H1 (cell line): ENCODE measurements around the gene SNRPA1. TPM values are rescaled to one million over a fixed set of nuclear protein-coding genes. Genes with fewer than 3 reads are reported as not detected.

Experiments used
- EZH2 ChIP-seq: fragments of 200-600 bp; sonication (generic); IDR thresholded peaks from 2 replicates; pipeline ENCODE4 v1.7.1; 2012; ENCODE audit warnings: low read depth, mild to moderate bottlenecking, moderate library complexity, low read length, inconsistent platforms; ENCODE audit not compliant: severe bottlenecking
- HDAC6 ChIP-seq: IDR thresholded peaks from one replicate; pipeline ENCODE4 v1.7.1; 2012; ENCODE audit warnings: low read depth, mild to moderate bottlenecking, inconsistent platforms, low read length, moderate library complexity
- KDM4A ChIP-seq: IDR thresholded peaks from one replicate; pipeline ENCODE4 v1.7.1; 2012; ENCODE audit warnings: low read depth, mild to moderate bottlenecking, moderate library complexity, low read length, inconsistent platforms; ENCODE audit not compliant: severe bottlenecking
- SP2 ChIP-seq: IDR thresholded peaks from 2 replicates; pipeline ENCODE4 v1.6.1; 2012; ENCODE audit warnings: mild to moderate bottlenecking, low read length, inconsistent platforms
- TBP ChIP-seq: IDR thresholded peaks from 2 replicates; pipeline ENCODE4 v1.6.1; 2011; ENCODE audit warnings: low read depth, low read length, improper control_type of control experiment
- polyA plus RNA-seq, 7 experiments: library from polyadenylated mRNA; depleted of rRNA in 3 of 7; stranded (reverse) in 5 of 7; unstranded in 2 of 7; fragments of >200 nt in 5 of 7; fragments of 200-250 nt in 2 of 7; gene quantifications; 1 replicate in 5 of 7; 2 replicates in 1 of 7; 4 replicates in 1 of 7; pipeline versions ENCODE4 v1.2.1 to v1.2.3, GENCODE V29; 2011 to 2013; ENCODE audit warnings: missing spikeins in 2 of 7, mixed read lengths in 2 of 7
- total RNA-seq: library from RNA; stranded (reverse); fragmentation: NEBNext Ultra II Directional; extraction: Animal tissue kit (Norgen Biotek cat#: 25700); gene quantifications from 2 replicates; pipeline ENCODE4 v1.2.1, GENCODE V29; 2021
- TF ChIP-seq, protein P1 (sequence below): fragments of 300-600 bp; sonication (generic); IDR thresholded peaks from 2 replicates; pipeline ENCODE4 v1.7.1; 2012; ENCODE audit warnings: low read length, moderate library complexity, mild to moderate bottlenecking, inconsistent platforms; ENCODE audit not compliant: insufficient replicate concordance
- TF ChIP-seq, protein P2 (sequence below), 3 experiments: IDR thresholded peaks; 1 replicate in 2 of 3; 2 replicates in 1 of 3; pipeline versions ENCODE4 v1.5.1 to v1.6.1; 2011; ENCODE audit warnings: low read length in 3 of 3, mild to moderate bottlenecking in 3 of 3, inconsistent platforms in 2 of 3, low read depth in 1 of 3, moderate library complexity in 1 of 3; ENCODE audit not compliant: insufficient read depth in 1 of 3; ENCODE audit errors: control extremely low read depth in 1 of 3

The SNRPA1 gene
- total and polyA plus RNA-seq, 2 of the 8 experiments (the other 6 are each of a cell fraction or from before 2014, with no cell fraction given), result 140 to 221 TPM

DNA sequence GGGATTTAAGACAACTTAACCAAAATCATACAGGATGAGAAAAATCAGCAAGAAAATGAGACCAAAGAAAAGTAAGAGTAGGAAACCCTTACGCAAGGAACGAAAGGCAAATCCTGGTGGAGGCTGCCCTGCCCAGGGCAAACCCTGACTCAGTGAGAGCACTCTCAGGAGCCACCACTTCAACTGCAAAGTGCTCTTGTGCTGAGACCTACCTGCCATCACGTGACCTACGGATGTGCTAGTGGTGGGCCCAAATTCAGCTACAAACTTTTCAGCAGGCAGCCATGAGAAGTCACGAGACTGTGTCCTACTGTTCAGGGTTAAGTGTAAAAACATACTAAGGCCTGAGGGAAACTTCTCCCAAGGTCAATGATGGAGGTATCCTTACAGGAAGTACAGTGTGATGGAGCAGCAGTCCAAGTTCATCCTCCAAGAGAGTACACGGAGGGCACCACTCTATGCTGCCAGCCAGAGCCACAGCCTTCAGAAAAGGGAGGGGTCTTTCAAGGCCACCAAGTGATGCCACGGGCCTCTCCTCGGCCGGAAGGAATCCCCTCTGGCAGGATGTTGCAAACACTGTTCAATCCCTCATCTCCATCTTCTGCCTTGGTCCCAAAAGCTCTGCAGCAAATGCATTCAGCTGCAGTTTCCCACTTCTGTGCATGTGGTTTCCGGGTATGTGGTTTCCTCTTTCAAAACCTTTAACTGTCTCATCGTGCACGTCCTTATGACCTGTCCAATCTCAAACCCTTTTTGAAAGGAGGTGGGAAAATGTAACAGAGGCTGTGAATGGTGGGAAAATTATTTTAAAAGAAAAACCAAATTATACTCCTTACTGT lies 52.7 kb downstream of the SNRPA1 start (continued):
- TF ChIP-seq, protein P1, sequence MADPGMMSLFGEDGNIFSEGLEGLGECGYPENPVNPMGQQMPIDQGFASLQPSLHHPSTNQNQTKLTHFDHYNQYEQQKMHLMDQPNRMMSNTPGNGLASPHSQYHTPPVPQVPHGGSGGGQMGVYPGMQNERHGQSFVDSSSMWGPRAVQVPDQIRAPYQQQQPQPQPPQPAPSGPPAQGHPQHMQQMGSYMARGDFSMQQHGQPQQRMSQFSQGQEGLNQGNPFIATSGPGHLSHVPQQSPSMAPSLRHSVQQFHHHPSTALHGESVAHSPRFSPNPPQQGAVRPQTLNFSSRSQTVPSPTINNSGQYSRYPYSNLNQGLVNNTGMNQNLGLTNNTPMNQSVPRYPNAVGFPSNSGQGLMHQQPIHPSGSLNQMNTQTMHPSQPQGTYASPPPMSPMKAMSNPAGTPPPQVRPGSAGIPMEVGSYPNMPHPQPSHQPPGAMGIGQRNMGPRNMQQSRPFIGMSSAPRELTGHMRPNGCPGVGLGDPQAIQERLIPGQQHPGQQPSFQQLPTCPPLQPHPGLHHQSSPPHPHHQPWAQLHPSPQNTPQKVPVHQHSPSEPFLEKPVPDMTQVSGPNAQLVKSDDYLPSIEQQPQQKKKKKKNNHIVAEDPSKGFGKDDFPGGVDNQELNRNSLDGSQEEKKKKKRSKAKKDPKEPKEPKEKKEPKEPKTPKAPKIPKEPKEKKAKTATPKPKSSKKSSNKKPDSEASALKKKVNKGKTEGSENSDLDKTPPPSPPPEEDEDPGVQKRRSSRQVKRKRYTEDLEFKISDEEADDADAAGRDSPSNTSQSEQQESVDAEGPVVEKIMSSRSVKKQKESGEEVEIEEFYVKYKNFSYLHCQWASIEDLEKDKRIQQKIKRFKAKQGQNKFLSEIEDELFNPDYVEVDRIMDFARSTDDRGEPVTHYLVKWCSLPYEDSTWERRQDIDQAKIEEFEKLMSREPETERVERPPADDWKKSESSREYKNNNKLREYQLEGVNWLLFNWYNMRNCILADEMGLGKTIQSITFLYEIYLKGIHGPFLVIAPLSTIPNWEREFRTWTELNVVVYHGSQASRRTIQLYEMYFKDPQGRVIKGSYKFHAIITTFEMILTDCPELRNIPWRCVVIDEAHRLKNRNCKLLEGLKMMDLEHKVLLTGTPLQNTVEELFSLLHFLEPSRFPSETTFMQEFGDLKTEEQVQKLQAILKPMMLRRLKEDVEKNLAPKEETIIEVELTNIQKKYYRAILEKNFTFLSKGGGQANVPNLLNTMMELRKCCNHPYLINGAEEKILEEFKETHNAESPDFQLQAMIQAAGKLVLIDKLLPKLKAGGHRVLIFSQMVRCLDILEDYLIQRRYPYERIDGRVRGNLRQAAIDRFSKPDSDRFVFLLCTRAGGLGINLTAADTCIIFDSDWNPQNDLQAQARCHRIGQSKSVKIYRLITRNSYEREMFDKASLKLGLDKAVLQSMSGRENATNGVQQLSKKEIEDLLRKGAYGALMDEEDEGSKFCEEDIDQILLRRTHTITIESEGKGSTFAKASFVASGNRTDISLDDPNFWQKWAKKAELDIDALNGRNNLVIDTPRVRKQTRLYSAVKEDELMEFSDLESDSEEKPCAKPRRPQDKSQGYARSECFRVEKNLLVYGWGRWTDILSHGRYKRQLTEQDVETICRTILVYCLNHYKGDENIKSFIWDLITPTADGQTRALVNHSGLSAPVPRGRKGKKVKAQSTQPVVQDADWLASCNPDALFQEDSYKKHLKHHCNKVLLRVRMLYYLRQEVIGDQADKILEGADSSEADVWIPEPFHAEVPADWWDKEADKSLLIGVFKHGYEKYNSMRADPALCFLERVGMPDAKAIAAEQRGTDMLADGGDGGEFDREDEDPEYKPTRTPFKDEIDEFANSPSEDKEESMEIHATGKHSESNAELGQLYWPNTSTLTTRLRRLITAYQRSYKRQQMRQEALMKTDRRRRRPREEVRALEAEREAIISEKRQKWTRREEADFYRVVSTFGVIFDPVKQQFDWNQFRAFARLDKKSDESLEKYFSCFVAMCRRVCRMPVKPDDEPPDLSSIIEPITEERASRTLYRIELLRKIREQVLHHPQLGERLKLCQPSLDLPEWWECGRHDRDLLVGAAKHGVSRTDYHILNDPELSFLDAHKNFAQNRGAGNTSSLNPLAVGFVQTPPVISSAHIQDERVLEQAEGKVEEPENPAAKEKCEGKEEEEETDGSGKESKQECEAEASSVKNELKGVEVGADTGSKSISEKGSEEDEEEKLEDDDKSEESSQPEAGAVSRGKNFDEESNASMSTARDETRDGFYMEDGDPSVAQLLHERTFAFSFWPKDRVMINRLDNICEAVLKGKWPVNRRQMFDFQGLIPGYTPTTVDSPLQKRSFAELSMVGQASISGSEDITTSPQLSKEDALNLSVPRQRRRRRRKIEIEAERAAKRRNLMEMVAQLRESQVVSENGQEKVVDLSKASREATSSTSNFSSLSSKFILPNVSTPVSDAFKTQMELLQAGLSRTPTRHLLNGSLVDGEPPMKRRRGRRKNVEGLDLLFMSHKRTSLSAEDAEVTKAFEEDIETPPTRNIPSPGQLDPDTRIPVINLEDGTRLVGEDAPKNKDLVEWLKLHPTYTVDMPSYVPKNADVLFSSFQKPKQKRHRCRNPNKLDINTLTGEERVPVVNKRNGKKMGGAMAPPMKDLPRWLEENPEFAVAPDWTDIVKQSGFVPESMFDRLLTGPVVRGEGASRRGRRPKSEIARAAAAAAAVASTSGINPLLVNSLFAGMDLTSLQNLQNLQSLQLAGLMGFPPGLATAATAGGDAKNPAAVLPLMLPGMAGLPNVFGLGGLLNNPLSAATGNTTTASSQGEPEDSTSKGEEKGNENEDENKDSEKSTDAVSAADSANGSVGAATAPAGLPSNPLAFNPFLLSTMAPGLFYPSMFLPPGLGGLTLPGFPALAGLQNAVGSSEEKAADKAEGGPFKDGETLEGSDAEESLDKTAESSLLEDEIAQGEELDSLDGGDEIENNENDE, result no peak
- no peak for TF ChIP-seq KDM4A
- TF ChIP-seq EZH2, result no peak
- TF ChIP-seq HDAC6, result no peak
- TF ChIP-seq TBP, result no peak
- TF ChIP-seq, protein P2, sequence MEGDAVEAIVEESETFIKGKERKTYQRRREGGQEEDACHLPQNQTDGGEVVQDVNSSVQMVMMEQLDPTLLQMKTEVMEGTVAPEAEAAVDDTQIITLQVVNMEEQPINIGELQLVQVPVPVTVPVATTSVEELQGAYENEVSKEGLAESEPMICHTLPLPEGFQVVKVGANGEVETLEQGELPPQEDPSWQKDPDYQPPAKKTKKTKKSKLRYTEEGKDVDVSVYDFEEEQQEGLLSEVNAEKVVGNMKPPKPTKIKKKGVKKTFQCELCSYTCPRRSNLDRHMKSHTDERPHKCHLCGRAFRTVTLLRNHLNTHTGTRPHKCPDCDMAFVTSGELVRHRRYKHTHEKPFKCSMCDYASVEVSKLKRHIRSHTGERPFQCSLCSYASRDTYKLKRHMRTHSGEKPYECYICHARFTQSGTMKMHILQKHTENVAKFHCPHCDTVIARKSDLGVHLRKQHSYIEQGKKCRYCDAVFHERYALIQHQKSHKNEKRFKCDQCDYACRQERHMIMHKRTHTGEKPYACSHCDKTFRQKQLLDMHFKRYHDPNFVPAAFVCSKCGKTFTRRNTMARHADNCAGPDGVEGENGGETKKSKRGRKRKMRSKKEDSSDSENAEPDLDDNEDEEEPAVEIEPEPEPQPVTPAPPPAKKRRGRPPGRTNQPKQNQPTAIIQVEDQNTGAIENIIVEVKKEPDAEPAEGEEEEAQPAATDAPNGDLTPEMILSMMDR (IDR thresholded peaks at IDR 0.05; ENCODE audit: control extremely low read depth in 1 of 3, insufficient read depth in 1 of 3, low read depth in 1 of 3, low read length in 3 of 3), result no peak
- TF ChIP-seq SP2, result no peak
